GM21723 (cell line): ENCODE data around the gene BPIFB1.

ENCODE experiments used
- ATAC-seq: cut with Tn5 transposase; IDR thresholded peaks from one replicate; pipeline ENCODE4 v1.9.1; 2021; ENCODE audit warnings: mild to moderate bottlenecking, moderate library complexity; ENCODE audit not compliant: unreplicated experiment

BPIFB1 gene

DNA sequence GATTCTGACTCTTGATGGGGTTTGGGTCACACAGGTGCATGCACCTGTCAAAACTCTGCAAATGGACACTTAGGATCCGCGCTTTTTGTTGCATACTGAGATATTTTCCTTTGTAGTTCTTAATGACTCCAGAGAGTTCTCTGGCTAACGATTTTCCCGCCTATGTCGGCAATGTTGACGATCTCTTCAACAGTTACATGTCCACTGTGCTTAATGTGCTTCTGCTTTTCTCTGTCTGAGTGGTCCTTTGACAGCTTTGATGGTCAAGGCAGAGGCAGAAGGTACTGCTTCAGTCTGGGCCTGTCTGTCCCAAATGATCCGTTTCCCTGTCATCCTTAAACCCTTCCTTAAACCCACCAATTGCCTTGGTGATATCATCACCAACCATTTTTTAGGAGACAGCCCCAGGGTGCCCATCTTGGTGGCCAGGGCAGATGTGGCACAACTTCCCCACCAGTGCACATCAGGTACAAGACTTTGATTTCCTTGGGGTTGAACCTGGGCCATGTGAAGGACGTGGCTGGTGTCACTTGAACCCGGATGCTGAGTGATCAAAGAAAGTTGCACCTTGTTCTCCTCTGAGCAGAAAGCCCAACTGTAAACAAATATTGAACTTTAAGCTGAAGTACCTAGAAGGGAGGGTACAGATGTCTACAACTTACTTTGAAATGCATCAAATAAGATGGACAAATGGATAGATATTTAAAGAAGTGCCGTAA is 10.7 kb upstream of the BPIFB1 start:
- no peak for ATAC-seq

DNA sequence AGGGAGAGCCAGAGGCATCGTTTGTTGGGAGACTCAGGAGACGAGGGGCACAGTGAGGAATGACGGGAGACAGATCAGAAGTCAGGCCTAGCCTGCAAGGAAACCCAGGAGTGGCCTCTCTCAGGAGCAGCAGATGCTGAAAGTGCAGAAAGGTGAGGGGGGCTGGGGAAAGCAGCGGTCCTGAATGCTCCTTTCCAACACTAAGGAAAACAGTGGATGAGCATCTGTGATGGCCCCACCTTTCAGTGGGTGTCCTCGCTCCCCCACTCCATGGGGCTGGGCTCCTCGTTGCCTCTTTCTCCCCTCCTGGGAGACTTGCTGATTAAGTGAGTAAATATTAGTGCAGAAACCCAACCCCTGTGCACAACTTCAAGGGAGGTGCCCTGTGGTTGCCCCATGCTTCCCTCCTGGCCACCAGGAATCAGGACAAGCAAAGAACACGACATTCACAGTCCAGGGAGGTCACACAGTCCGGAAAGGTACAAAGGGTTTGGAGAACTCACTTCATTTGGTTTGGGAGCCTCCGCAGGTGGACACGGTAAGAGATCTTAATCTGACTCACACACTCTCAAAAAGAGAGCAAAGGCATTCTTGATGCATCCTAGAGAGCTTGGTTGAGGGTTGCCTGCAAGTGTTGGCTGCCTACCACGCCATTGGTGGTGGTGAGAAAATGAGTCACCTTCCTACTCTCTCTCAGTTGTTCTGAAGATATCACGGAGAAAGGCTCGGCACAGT is 9.7 kb upstream of the BPIFB1 start:
- no peak for ATAC-seq

GRCh38 chr20:33275215-33275614 is 7.8 kb upstream of the BPIFB1 start:
- no peak for ATAC-seq

- ATAC-seq: no peak
Measured at GRCh38 chr20:33275871-33276270, 7.1 kb upstream of the BPIFB1 start.

GRCh38 chr20:33276303-33277113 is 6.5 kb upstream of the BPIFB1 start:
- ATAC-seq: no peak

DNA sequence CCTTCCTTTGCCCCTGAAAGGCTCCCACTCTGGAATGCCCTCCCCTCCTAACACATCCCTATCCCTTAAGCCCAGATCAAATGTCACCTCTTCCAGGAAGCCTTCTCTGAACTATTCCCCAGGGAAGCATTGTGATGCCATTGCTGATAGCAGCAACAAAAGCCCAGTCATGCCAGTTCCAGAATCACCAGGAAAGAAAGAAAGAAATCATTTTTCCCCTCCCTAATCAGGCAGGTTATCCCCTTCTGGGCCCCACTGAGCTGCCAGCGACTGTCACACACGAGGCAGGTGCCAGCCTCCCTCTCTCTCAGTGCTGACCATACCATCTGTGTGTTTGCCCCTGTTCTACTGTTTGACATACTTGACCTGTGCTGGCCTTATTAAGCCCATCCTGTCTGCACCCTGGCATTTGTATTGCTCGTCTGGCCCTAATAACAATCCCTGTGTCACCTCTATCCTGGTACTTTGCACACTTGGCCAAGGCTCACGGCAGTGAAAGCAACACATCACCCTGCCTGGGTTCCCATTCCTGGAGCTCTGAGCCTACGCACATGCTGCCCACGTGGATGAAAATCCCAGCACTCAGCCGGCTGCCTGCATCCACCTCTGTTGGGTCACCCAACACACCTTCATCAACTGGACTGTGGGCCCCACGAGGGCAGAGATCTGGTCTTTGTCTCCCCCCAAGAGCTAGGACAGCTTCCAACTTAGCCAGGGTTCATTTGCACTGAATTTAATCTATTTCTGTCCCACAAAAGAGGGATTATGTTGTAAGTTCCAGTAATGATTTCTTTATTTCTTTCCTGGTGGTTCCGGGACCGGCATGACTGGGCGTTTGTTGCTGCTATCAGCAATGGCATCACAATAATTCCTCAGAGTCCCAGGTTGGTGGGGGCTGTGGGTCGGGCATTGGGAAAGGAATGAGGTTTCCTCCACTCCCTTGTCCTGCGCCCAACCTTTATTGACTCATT is 5.3 kb upstream of the BPIFB1 start:
- no peak for ATAC-seq

DNA sequence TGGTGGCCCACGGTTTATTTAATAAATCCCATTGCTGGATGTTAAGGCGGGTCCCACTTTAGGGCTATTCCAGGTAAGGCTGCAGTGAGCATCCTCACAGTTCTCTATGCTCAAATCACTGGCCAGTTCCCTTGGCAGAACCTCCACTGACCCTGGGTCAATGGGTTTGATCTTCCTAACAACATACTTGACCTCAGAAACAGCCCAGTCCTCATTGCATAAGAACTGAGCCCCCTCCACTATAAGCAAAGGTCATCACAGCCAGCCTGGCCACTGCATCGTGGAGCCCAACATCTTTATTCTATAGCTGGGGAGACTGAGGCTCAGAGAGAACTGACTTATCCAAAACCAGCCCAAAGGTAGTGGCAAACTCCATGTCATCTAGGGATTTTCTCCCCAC is 4.3 kb upstream of the BPIFB1 start:
- no peak for ATAC-seq

DNA sequence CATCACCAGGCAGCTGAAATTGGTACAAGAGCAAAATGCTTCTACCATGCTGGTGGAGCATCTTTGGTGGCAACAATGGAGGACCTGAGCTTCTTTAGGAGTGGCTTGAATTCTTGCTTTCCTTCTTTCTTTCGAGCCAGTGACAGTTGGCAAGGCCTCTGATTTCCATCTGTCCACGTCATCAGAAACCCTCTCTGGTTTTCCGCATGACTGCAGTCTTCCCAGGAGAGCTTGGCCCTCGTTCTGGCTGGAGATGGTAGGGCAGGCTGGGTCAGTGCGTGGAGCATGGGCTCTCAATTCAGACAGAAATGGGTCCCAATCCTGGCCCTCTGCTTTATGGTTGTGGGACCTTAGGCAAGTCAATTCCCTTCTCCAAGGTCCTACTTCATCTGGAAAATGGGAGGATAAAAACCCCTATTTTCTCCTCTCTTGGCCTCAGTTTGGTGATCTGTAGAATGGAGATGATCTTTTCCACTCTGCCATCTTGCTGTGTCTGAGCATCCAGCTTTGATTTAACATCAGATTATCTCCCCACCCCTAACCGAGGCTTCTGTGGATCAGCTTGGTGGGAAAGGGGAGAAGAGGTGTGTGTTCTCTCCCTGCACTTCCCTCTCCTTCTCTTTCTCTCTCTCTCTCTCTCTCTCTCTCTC is 3.6 kb upstream of the BPIFB1 start:
- no peak for ATAC-seq

- ATAC-seq: no peak
Measured at GRCh38 chr20:33280000-33280680, 2.9 kb upstream of the BPIFB1 start.

DNA sequence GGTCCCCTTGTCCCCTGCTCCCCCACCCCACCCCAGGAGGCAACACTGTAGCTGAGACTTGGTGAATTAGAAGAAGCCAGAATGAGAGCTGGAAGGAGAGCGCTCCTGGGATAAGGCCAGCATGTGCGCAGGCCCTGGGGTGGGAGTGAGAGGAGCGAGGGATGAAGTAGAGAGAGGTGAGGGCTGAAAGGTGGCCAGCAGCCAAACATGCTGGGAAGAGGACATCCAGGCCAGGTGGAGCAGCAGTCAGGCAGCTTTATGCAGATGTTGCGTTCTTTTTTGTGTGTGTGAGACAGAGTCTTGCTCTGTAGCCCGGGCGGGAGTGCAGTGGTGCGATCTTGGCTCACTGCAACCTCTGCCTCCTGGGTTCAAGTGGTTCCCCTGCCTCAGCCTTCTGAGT is 2.2 kb upstream of the BPIFB1 start:
- ATAC-seq: no peak

DNA sequence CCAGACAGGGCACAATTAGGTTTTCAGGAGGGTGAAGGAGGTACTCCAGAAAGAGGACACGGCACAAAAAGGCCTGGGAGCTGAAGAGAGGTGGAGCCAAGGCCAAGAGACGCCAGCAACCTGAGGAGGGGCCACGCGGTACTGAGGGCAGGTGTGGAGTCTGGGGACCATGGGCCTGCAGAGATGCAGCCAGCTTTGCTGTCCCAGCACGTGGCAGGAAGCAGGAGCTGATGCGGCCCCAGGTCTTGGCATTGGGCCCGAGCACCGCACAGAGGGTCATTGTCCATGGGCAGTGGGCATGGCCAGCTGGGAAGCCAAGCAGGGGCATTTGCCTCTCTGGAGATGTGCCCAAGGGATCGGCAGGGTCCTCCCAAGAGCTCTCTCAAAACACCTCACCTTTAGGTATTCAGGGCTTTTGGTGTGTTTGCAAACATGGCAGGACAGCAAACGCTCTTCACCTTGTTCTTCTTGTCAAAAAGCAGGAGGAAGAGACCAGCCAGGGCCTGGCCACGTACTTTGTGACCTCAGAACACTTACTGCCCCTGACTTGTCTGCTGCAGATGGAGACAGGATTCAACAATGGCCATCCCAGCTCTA is 1.4 kb upstream of the BPIFB1 start:
- ATAC-seq: no peak

DNA sequence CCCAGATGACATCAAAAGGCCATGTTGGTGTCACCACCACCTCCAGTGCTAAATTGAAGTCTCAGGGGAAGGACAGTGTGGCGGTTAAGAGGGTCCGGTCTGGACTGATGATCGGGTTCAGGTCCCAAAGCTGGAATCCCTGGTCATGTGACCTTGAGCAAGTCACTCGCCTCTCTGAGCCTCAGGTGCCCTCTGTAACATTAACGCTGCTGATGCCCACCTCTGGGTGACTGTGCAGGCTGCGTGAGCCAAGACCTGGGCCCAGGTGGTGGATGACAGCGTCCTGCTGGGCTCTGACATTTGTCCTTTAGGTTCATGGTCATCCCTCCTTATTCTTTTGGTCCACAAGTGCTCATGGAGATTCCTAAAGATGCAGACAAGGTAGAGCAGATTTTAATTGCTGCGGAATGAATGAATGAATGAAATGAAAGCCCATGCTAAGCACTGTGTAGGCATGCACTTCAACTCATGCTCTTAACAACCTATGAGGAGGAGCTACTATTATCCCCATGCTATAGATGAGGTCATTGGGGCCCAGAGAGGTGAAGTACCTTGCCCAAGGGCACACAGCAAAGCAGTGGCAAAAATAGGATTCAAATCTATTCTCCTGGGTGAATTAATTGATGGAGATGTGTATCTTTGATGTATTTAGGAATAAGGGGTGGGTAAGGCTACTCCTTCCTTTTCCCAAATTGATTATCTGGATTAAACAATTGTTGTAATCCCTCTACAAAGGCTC is 649 bp upstream of the BPIFB1 start:
- ATAC-seq: no peak

GRCh38 chr20:33284284-33284683 is 1.3 kb downstream of the BPIFB1 start:
- ATAC-seq: no peak

DNA sequence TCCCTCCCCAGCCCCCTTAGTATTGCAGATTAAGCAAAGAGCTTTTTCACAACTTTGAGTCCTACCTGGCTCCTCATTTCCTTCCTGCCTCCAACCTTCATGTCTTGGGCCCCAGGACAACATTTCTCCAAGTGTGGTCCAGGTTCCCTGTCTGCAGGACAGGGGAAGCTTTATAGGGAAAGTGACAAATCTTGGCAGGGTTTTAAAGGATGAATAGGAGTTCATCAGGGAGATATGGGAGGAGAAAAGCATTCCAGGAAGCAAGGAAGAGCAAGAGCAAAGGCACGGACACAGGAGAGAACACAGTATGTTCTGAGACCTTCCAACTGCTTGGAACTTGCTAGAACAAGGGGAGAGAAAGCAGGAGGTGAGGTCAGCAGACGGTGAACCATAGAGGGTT is 1.9 kb downstream of the BPIFB1 start:
- no peak for ATAC-seq

DNA sequence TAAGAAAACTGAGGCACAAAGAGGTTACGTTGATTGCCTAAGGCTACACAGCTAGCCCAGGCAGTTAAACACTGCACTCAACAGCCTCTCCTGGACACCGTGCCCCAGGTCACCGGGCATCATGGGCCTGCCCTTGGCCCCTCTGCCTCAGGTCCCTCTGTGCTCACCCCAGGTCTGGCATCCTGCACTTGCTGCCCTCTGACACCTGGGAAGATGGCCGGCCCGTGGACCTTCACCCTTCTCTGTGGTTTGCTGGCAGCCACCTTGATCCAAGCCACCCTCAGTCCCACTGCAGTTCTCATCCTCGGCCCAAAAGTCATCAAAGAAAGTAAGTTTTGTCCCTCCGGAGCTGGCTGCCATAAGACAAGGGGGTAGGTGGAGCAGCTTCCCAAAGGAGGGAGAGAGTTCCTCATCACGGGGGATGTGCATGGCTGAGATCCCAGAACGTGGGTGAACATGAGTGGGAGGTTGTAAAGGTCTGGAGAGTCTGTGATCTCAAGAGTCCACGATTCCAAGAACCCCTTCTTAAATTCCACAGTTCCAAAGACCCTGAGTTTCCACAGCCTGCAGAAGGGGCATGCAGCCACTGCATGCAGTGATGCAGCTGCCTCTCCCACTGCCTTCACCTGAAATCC is 3.0 kb downstream of the BPIFB1 start:
- no peak for ATAC-seq

DNA sequence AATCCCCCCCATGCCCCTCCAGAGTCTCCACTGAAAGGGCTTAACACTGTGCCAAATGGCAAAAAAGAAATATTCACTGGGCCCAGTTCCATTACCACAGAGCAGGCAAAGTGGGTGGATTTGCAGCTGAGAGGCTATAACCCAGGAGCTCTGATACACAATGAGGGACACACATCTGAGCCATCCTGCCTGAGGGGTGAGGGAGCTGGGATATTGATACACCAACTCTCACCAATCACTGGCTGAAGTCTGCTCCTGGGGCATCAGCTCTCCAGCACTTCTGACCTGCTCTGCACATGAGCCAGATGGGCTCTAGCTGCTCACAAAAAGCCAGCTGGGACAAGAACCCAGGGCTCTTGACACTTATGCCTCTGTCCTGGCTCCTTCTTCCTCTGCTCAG is 4.9 kb downstream of the BPIFB1 start:
- no peak for ATAC-seq

DNA sequence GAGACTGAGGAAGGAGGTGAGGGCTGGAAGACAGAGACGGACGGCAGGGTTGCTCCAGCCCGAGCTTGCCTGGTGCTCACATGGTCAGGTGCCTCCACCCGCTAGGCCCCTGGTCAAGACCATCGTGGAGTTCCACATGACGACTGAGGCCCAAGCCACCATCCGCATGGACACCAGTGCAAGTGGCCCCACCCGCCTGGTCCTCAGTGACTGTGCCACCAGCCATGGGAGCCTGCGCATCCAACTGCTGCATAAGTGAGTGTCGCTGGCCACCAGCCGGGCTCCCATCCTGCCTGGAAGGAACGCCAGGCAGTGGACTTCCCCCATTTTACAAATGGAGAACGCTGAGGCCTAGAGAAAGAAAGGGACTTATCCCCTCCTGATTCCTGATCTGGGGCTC is 7.8 kb downstream of the BPIFB1 start:
- no peak for ATAC-seq

DNA sequence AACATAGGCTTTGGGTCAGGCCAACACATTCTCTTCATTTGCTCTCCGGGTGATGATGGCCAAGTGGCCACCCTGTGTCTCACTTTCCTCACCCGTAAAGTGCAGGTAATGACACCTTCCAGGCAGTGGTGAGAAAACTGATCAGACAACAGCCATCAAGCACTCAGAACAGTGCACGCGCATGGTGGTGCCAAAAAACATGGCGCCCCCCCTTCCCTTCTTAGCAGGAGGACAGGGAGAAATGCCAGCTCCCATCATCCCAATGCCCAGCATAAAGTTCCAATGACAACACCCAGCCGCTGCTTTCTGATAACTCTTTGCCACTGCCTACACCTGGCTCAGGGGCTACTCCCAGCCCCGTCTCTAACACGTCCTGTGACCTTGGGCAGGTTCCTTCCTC is 8.4 kb downstream of the BPIFB1 start:
- ATAC-seq: no peak
